Measurements from ENCODE around the gene MPHOSPH9.
A peak's percentile ranks its signal among the peaks of the same experiment; 100 is the strongest.

The MPHOSPH9 gene

GRCh38 chr12:123107926-123108681 lies 124.8 kb downstream of the MPHOSPH9 start:
- Mint-ChIP-seq H3K27me3 (no peaks in the 10 kb centered on the region), H3K9me3 (no peaks in the 10 kb centered on the region), H3K4me1 (peaks cover 40 to 77% of the 10 kb centered on the region in 2 donors), H3K36me3 (peaks cover 17 to 19% of the 10 kb centered on the region in 2 donors), H3K27ac (peak overlapping the region; percentile 47), H3K4me3 (no peak overlapping the region)
- DNase-seq, result no peak
- no peak for ATAC-seq (replicated peaks)

- ATAC-seq (replicated peaks) (peak; percentile 96 to 98), DNase-seq (peak; percentile 64)
- Mint-ChIP-seq H3K9me3 (no peaks in the 10 kb centered on the region), H3K4me3 (peak overlapping the region; percentile 53 to 64), H3K27me3 (no peaks in the 10 kb centered on the region), H3K27ac (peak overlapping the region; percentile 92), H3K4me1 (peaks cover 36 to 71% of the 10 kb centered on the region in 2 donors), H3K36me3 (peaks cover 17 to 22% of the 10 kb centered on the region in 2 donors)
Observed at GRCh38 chr12:123106640-123107359, 126.1 kb downstream of the MPHOSPH9 start.

- H3K27ac Mint-ChIP-seq, result peak overlapping the region; percentile 10
- no peak overlapping the region for H3K4me3 Mint-ChIP-seq
Observed at GRCh38 chr12:123105211-123105826, 127.6 kb downstream of the MPHOSPH9 start.

GRCh38 chr12:123104809-123105208 lies 128.1 kb downstream of the MPHOSPH9 start:
- peak overlapping the region; percentile 10 for H3K27ac Mint-ChIP-seq
- peaks cover 28 to 57% of the 10 kb centered on the region in 2 donors for H3K4me1 Mint-ChIP-seq

More at GRCh38 chr12:123105211-123105826, 127.6 kb downstream of the MPHOSPH9 start:
- Mint-ChIP-seq H3K4me1 (peaks cover 26 to 56% of the 10 kb centered on the region in 2 donors), H3K9me3 (no peaks in the 10 kb centered on the region), H3K36me3 (peaks cover 17 to 22% of the 10 kb centered on the region in 2 donors), H3K27me3 (no peaks in the 10 kb centered on the region)
- no peak for DNase-seq
- no peak for ATAC-seq (replicated peaks)

More at GRCh38 chr12:123104809-123105208, 128.1 kb downstream of the MPHOSPH9 start:
- ATAC-seq (replicated peaks) (no peak), DNase-seq (no peak)
- no peaks in the 10 kb centered on the region for H3K27me3 Mint-ChIP-seq
- no peak overlapping the region for H3K4me3 Mint-ChIP-seq
- H3K36me3 Mint-ChIP-seq, result peaks cover 16 to 22% of the 10 kb centered on the region in 2 donors
- no peaks in the 10 kb centered on the region for H3K9me3 Mint-ChIP-seq
